IMR-90 (cell line): ENCODE measurements around the gene KIF1A. TPM values are rescaled to one million over a fixed set of nuclear protein-coding genes. Genes with fewer than 3 reads are reported as not detected.

Experiments used
- ATAC-seq: fragments of 200-7000 bp; cut with Tn5 transposase; 2 replicates; pipeline ENCODE4 v1.9.1; 2020; ENCODE audit warnings: low read depth, mild to moderate bottlenecking, moderate library complexity
- BruUV-seq: library from RNA; stranded (reverse); fragments of 400-500 nt; replicated peaks from 2 replicates; lab custom pipeline; 2021; lab: Mats Ljungman, UMichigan
- CTCF ChIA-PET: fragments of 300-600 bp; formaldehyde crosslinking; extraction: SDS; loops from one replicate; lab custom pipeline; 2021; ENCODE audit warnings: antibody characterized with exemption; lab: Yijun Ruan, JAX
- POLR2A ChIA-PET: fragments of 300-600 bp; sonication (Branson Sonifier 250); formaldehyde crosslinking; loops from one replicate; lab custom pipeline; 2022; ENCODE audit warnings: antibody characterized with exemption; ENCODE audit not compliant: unreplicated experiment; lab: Charles Lee
- DNase-seq: peaks from one replicate; pipeline ENCODE4 v3.0.0; 2013
- H2AFZ ChIP-seq: replicated peaks from 2 replicates; pipeline ENCODE3; 2013; ENCODE audit warnings: low read length, mild to moderate bottlenecking; ENCODE audit not compliant: poor library complexity
- H2AK5ac ChIP-seq: 2 replicates; pipeline ENCODE4 v1.6.1; 2013; ENCODE audit warnings: low read depth, low read length, inconsistent platforms
- H2AK9ac ChIP-seq: replicated peaks from 2 replicates; pipeline ENCODE3; 2013; ENCODE audit warnings: mild to moderate bottlenecking, low read depth, low read length, moderate library complexity; ENCODE audit not compliant: poor library complexity
- H2BK120ac ChIP-seq: 2 replicates; pipeline ENCODE4 v1.6.1; 2013; ENCODE audit warnings: low read depth, low read length, inconsistent platforms
- H2BK15ac ChIP-seq: 3 replicates; pipeline ENCODE4 v1.6.1; 2013; ENCODE audit warnings: low read depth, low read length, inconsistent platforms
- H2BK20ac ChIP-seq: 2 replicates; pipeline ENCODE4 v1.6.1; 2013; ENCODE audit warnings: low read depth, mild to moderate bottlenecking, inconsistent platforms, low read length, moderate library complexity
- H2BK5ac ChIP-seq: 2 replicates; pipeline ENCODE4 v1.6.1; 2013; ENCODE audit warnings: mild to moderate bottlenecking, low read depth, low read length, inconsistent platforms; ENCODE audit not compliant: poor library complexity, severe bottlenecking
- H3K14ac ChIP-seq: replicated peaks from 2 replicates; pipeline ENCODE4 v1.6.1; 2013; ENCODE audit warnings: low read depth, low read length, inconsistent platforms
- H3K18ac ChIP-seq: 2 replicates; pipeline ENCODE4 v1.6.1; 2013; ENCODE audit warnings: low read depth, low read length, control low read depth
- H3K23ac ChIP-seq: 2 replicates; pipeline ENCODE4 v1.6.1; 2013; ENCODE audit warnings: low read depth, low read length, inconsistent platforms
- H3K27ac ChIP-seq: 2 replicates; pipeline ENCODE4 v1.5.1; 2013; ENCODE audit warnings: mild to moderate bottlenecking, control low read depth, low read length; ENCODE audit not compliant: insufficient read depth
- H3K27me3 ChIP-seq: 2 replicates; pipeline ENCODE4 v1.6.1; 2013; ENCODE audit warnings: low read length; ENCODE audit not compliant: control insufficient read depth, insufficient read depth
- H3K36me3 ChIP-seq: 2 replicates; pipeline ENCODE4 v1.6.1; 2013; ENCODE audit warnings: low read length, mixed read lengths; ENCODE audit not compliant: control insufficient read depth, insufficient read depth
- H3K4ac ChIP-seq: 2 replicates; pipeline ENCODE4 v1.6.1; 2013; ENCODE audit warnings: low read depth, low read length, inconsistent platforms
- H3K4me1 ChIP-seq: 2 replicates; pipeline ENCODE4 v1.6.1; 2013; ENCODE audit warnings: low read length, mixed read lengths; ENCODE audit not compliant: control insufficient read depth, insufficient read depth
- H3K4me2 ChIP-seq: 2 replicates; pipeline ENCODE4 v1.6.1; 2013; ENCODE audit warnings: low read depth, mild to moderate bottlenecking, control low read depth, low read length, moderate library complexity
- H3K4me3 ChIP-seq: 2 replicates; pipeline ENCODE4 v1.5.1; 2013; ENCODE audit warnings: low read depth, mild to moderate bottlenecking, control low read depth, low read length, moderate library complexity; ENCODE audit not compliant: insufficient read depth
- H3K56ac ChIP-seq: 2 replicates; pipeline ENCODE4 v1.6.1; 2013; ENCODE audit warnings: low read length, inconsistent platforms; ENCODE audit not compliant: insufficient read depth; ENCODE audit errors: extremely low read depth
- H3K79me1 ChIP-seq, 2 experiments: 2 replicates each; pipeline ENCODE4 v1.6.1; 2013; ENCODE audit warnings: low read length in 2 of 2, inconsistent platforms in 1 of 2, low read depth in 1 of 2
- H3K9ac ChIP-seq: 2 replicates; pipeline ENCODE4 v1.6.1; 2013; ENCODE audit warnings: low read depth, low read length, control low read depth
- H3K9me1 ChIP-seq: 2 replicates; pipeline ENCODE4 v1.6.1; 2013; ENCODE audit warnings: low read length, inconsistent platforms; ENCODE audit not compliant: insufficient read depth
- H3K9me3 ChIP-seq: 2 replicates; pipeline ENCODE4 v1.6.1; 2013; ENCODE audit warnings: low read length; ENCODE audit not compliant: control insufficient read depth, insufficient read depth
- H4K20me1 ChIP-seq: 2 replicates; pipeline ENCODE4 v1.6.1; 2013; ENCODE audit warnings: low read length, inconsistent platforms; ENCODE audit not compliant: insufficient read depth
- H4K5ac ChIP-seq: 2 replicates; pipeline ENCODE4 v1.6.1; 2013; ENCODE audit warnings: mild to moderate bottlenecking, low read depth, low read length, control low read depth
- H4K8ac ChIP-seq, 2 experiments: 2 replicates each; pipeline ENCODE4 v1.6.1; 2013; ENCODE audit warnings: low read depth in 2 of 2, low read length in 2 of 2, control low read depth in 1 of 2, inconsistent platforms in 1 of 2
- H4K91ac ChIP-seq: 2 replicates; pipeline ENCODE4 v1.6.1; 2013; ENCODE audit warnings: low read depth, low read length, inconsistent platforms; ENCODE audit not compliant: insufficient read depth
- WGBS, 2 experiments: methylation state at CpG; one replicate each; pipeline versions ENCODE4 v1.1.5 to v1.1.7; 2013; ENCODE audit warnings: missing lambda C conversion rate in 2 of 2; ENCODE audit not compliant: insufficient read length in 1 of 2; ENCODE audit errors: extremely low coverage in 2 of 2; 5-methylcytosine and 5-hydroxymethylcytosine counted together
- dilution Hi-C: fragments of 300-500 bp; cut with HindIII; formaldehyde crosslinking; loops from one replicate; pipeline ENCODE4 v1.14.3; 2018; ENCODE audit warnings: low sequenced_read_pairs; ENCODE audit not compliant: unreplicated experiment
- in situ Hi-C: fragments of 300-500 bp; cut with MboI; formaldehyde crosslinking; loops from 3 replicates; pipeline ENCODE4 v1.14.3; 2019; ENCODE audit warnings: low sequenced_read_pairs, inconsistent platforms, mixed read lengths
- intact Hi-C: fragments of 100-400 bp; cut with micrococcal nuclease; formaldehyde crosslinking; loops from 2 replicates; pipeline ENCODE4 v1.10.0; 2022
- polyA plus RNA-seq, 3 experiments: library from polyadenylated mRNA; depleted of rRNA; stranded (reverse); fragments of >200 nt; gene quantifications; 2 replicates each; pipeline ENCODE4 v1.2.3, GENCODE V29; 2012; ENCODE audit warnings: low replicate concordance in 1 of 3
- total RNA-seq: library from RNA; depleted of rRNA; stranded (reverse); fragments of >200 nt; gene quantifications from 2 replicates; pipeline ENCODE4 v1.2.3, GENCODE V29; 2012
- TF ChIP-seq, protein P1 (sequence below): fragments of 150-350 bp; IDR thresholded peaks from 2 replicates; pipeline ENCODE4 v1.6.1; 2016; ENCODE audit warnings: low read depth, mild to moderate bottlenecking, low read length, moderate library complexity, borderline replicate concordance

Gene KIF1A
- total and polyA plus RNA-seq, 2 of the 4 experiments (the other 2 are of a cell fraction): under 0.01 TPM; not detected in 1

DNA sequence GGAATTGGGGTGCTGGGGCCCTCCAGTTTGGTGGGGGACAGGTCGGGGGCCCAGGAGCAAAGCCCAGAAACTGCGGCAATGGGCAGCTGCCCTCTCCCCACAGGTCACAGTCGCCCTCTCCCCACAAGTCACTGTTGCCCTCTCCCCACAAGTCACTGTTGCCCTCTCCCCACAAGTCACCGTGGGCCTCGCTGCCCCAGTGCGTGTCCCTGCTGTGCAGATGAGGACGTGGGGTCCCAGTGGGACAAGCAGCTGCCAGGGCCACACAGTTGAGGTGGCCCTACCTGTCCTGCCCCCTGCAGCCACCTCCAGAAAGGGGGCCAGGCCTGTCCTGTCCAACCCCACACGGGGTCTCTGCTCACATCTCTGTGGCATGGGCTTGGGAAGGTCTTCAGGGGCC lies 35.7 kb upstream of the KIF1A start:
- Histone ChIP-seq H3K27me3 (peaks cover 29% of the 10 kb centered on the region), H2AK5ac (no peak overlapping the region), H3K56ac (no peak overlapping the region), H3K4ac (no peak overlapping the region), H2BK20ac (no peak overlapping the region), H2AFZ (no peak overlapping the region), H2BK15ac (no peak overlapping the region), H4K5ac (no peak overlapping the region), H2AK9ac (no peak overlapping the region), H2BK120ac (no peak overlapping the region), H3K9me1 (no peaks in the 10 kb centered on the region), H4K8ac (no peak overlapping the region), H3K79me1 (no peaks in the 10 kb centered on the region), H3K4me1 (no peaks in the 10 kb centered on the region), H4K20me1 (peaks cover 6% of the 10 kb centered on the region; the same call in 1 of the 2 replicates), H3K9ac (no peak overlapping the region), H3K4me3 (no peak overlapping the region), H3K23ac (no peak overlapping the region), H4K91ac (no peak overlapping the region), H3K4me2 (no peak overlapping the region), H3K27ac (no peak overlapping the region), H3K36me3 (no peaks in the 10 kb centered on the region), H2BK5ac (no peak overlapping the region), H3K18ac (no peak overlapping the region), H3K9me3 (peaks cover 11% of the 10 kb centered on the region), H3K14ac (no peak overlapping the region)
- no peak for DNase-seq
- ATAC-seq: no peak
- TF ChIP-seq, protein P1, sequence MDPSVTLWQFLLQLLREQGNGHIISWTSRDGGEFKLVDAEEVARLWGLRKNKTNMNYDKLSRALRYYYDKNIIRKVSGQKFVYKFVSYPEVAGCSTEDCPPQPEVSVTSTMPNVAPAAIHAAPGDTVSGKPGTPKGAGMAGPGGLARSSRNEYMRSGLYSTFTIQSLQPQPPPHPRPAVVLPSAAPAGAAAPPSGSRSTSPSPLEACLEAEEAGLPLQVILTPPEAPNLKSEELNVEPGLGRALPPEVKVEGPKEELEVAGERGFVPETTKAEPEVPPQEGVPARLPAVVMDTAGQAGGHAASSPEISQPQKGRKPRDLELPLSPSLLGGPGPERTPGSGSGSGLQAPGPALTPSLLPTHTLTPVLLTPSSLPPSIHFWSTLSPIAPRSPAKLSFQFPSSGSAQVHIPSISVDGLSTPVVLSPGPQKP: no peak
- CTCF ChIA-PET: no interaction called here
- dilution Hi-C loops: no loop called here
- in situ Hi-C loops: loop anchor here (10.0 to 25.0 kb wide), 2 partner anchors 219 to 807 kb away; no protein-coding TSS in a partner anchor
- BruUV-seq: no TSS peak
- intact Hi-C loops: no loop called here
- POLR2A ChIA-PET: no interaction called here
- WGBS, 2 experiments: no CpG with 5 or more reads among the region's 8 CpGs
